Transverse colon (tissue), 4 donors: ENCODE measurements around the gene COX6B1.

Experiments used
- POLR2AphosphoS5 ChIP-seq, 3 donors: sonication (generic); formaldehyde crosslinking; IDR thresholded peaks; one replicate each; pipeline ENCODE4 v1.6.1; 2016; ENCODE audit warnings: antibody characterized with exemption in 3 of 3
- TF ChIP-seq, protein P1 (sequence below), 5 experiments: fragments of 200-600 bp in 3 of 5; fragments of 450-650 bp in 2 of 5; sonication (generic) in 3 of 5; IDR thresholded peaks; 1 replicate in 2 of 5; 2 replicates in 3 of 5; pipeline ENCODE4 v1.5.1; 2016 to 2017; ENCODE audit warnings: antibody characterized with exemption in 5 of 5, inconsistent platforms in 3 of 5, mild to moderate bottlenecking in 2 of 5, moderate library complexity in 1 of 5

DNA sequence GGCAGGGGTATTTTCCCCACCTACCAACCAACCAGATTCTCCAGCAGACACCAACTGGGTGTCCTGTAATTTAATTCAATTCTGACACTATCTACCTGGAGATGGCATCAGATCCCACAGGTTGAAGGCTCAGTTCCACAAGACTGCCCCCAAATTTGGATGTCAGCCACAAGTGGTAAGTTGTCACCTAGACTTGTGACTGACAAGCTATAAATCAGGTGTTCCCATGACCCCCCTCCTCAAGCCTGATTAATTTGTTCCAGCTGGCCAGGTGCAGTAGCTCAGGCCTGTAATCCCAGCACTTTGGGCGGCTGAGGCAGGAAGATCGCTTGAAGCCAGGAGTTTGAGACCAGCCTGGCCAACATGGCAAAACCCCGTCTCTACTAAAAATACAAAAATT lies 46.2 kb upstream of the COX6B1 start:
- TF ChIP-seq, protein P1, sequence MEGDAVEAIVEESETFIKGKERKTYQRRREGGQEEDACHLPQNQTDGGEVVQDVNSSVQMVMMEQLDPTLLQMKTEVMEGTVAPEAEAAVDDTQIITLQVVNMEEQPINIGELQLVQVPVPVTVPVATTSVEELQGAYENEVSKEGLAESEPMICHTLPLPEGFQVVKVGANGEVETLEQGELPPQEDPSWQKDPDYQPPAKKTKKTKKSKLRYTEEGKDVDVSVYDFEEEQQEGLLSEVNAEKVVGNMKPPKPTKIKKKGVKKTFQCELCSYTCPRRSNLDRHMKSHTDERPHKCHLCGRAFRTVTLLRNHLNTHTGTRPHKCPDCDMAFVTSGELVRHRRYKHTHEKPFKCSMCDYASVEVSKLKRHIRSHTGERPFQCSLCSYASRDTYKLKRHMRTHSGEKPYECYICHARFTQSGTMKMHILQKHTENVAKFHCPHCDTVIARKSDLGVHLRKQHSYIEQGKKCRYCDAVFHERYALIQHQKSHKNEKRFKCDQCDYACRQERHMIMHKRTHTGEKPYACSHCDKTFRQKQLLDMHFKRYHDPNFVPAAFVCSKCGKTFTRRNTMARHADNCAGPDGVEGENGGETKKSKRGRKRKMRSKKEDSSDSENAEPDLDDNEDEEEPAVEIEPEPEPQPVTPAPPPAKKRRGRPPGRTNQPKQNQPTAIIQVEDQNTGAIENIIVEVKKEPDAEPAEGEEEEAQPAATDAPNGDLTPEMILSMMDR (IDR thresholded peaks at IDR 0.05), result no peak
- TF ChIP-seq POLR2AphosphoS5 (IDR thresholded peaks at IDR 0.05), result no peak
